Esophagus squamous epithelium (tissue), 4 donors: ENCODE measurements around the gene CIAO2B.

ENCODE experiments used
- POLR2A ChIP-seq, 4 donors: fragments of 450-650 bp; IDR thresholded peaks; one replicate each; pipeline ENCODE4 v1.6.1; 2017; ENCODE audit warnings: antibody characterized with exemption in 4 of 4, mild to moderate bottlenecking in 4 of 4, moderate library complexity in 3 of 4
- TF ChIP-seq, protein P1 (sequence below), 6 experiments: fragments of 450-650 bp in 4 of 6; fragments of 200-600 bp in 2 of 6; sonication (generic) in 2 of 6; IDR thresholded peaks; one replicate each; pipeline ENCODE4 v1.5.1; 2016 to 2019; ENCODE audit warnings: antibody characterized with exemption in 6 of 6, mild to moderate bottlenecking in 4 of 6, moderate library complexity in 4 of 6

DNA sequence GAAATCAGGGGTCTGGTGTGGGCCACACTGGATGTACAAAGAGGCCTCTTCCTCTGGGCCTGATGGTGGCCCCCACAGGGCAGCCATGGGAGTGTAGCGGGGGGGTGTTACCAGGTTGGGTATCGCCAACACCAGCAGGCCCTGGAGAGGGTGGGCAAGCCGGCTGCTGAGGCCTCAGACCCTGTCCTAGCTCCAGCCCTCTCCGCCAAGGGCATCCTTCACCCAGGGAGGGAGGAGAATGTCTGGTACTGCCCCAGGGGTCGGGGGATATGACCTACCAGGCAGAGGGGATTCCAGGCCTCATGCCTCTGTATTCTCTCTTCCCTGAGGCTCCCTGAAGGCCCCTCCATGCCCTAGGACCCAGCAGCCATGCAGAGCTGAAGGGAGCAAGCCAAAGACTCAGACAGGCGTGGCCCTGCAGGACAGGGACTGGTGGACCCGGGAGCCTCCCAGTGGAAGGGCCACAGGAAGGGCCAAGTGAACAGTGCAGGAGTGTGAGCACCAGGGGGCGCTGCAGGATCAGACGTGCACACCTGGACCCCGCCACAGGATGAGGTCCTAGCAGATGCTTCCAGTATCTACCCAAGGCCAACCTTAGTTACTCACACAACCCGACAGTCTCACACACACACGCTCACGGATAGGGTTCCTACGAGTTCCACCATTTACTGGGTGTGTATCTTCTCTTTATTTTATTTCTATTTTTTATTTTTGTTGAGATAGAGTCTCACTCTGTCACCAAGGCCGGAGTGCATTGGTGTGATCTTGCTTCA lies 43.3 kb upstream of the CIAO2B start:
- TF ChIP-seq, protein P1, sequence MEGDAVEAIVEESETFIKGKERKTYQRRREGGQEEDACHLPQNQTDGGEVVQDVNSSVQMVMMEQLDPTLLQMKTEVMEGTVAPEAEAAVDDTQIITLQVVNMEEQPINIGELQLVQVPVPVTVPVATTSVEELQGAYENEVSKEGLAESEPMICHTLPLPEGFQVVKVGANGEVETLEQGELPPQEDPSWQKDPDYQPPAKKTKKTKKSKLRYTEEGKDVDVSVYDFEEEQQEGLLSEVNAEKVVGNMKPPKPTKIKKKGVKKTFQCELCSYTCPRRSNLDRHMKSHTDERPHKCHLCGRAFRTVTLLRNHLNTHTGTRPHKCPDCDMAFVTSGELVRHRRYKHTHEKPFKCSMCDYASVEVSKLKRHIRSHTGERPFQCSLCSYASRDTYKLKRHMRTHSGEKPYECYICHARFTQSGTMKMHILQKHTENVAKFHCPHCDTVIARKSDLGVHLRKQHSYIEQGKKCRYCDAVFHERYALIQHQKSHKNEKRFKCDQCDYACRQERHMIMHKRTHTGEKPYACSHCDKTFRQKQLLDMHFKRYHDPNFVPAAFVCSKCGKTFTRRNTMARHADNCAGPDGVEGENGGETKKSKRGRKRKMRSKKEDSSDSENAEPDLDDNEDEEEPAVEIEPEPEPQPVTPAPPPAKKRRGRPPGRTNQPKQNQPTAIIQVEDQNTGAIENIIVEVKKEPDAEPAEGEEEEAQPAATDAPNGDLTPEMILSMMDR (IDR thresholded peaks at IDR 0.05): peak; percentile 79 to 99 (median 98)
- TF ChIP-seq POLR2A (IDR thresholded peaks at IDR 0.05): no peak
